AG04450 (cell line): ENCODE data around the gene C17orf50. TPM values are rescaled to one million over a fixed set of nuclear protein-coding genes. Genes with fewer than 3 reads are reported as not detected.

ENCODE experiments used
- CTCF ChIA-PET: fragments of 300-600, 350-600 bp; formaldehyde crosslinking; extraction: SDS; loops from one replicate; lab custom pipeline; 2022; ENCODE audit warnings: antibody characterized with exemption, inconsistent platforms; lab: Charles Lee
- POLR2A ChIA-PET: fragments of 350-600 bp; formaldehyde crosslinking; extraction: SDS; loops from one replicate; lab custom pipeline; 2021; ENCODE audit warnings: antibody characterized with exemption, inconsistent platforms; lab: Yijun Ruan, JAX
- DNase-seq: peaks from one replicate; pipeline ENCODE4 v3.0.0-alpha.2; 2011; ENCODE audit warnings: low read depth, low spot score
- H3K27ac ChIP-seq: one replicate; pipeline ENCODE4 v1.5.1; 2012; ENCODE audit warnings: low read depth, low read length, control low read depth
- H3K27me3 ChIP-seq: one replicate; pipeline ENCODE4 v1.6.0; 2012; ENCODE audit warnings: low read length; ENCODE audit not compliant: control insufficient read depth, insufficient read depth
- H3K4me3 ChIP-seq: 2 replicates; pipeline ENCODE4 v1.5.1; 2011; ENCODE audit warnings: mild to moderate bottlenecking, low read depth, low read length, control low read depth
- H3K9me3 ChIP-seq: 2 replicates; pipeline ENCODE4 v1.5.1; 2012; ENCODE audit warnings: low read length; ENCODE audit not compliant: control insufficient read depth, insufficient read depth
- polyA plus RNA-seq: library from polyadenylated mRNA; depleted of rRNA; stranded (reverse); fragments of >200 nt; gene quantifications from 2 replicates; pipeline ENCODE4 v1.2.3, GENCODE V29; 2011
- TF ChIP-seq, protein P1 (sequence below): IDR thresholded peaks from 2 replicates; pipeline ENCODE4 v1.5.1; 2011; ENCODE audit warnings: low read depth, low read length, control low read depth, inconsistent platforms

C17orf50 gene
- polyA plus RNA-seq, 1 experiment, result not detected

DNA sequence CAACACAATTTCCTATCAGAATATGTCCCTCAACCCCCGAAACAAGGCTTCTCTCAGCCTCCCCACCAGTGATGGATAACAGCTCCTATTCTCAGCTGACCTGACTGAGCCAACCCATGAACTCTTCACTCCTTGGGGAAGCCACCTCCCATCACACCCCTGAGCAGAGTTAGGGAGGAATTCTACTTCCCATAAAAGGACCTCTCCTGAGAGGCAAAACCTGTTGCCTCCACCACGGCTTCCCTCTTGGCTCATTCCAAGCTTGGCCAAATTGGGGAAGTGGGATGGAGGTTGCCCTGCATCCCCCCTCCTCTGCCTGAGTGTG lies 34.9 kb upstream of the C17orf50 start:
- TF ChIP-seq, protein P1, sequence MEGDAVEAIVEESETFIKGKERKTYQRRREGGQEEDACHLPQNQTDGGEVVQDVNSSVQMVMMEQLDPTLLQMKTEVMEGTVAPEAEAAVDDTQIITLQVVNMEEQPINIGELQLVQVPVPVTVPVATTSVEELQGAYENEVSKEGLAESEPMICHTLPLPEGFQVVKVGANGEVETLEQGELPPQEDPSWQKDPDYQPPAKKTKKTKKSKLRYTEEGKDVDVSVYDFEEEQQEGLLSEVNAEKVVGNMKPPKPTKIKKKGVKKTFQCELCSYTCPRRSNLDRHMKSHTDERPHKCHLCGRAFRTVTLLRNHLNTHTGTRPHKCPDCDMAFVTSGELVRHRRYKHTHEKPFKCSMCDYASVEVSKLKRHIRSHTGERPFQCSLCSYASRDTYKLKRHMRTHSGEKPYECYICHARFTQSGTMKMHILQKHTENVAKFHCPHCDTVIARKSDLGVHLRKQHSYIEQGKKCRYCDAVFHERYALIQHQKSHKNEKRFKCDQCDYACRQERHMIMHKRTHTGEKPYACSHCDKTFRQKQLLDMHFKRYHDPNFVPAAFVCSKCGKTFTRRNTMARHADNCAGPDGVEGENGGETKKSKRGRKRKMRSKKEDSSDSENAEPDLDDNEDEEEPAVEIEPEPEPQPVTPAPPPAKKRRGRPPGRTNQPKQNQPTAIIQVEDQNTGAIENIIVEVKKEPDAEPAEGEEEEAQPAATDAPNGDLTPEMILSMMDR, result no peak
- Histone ChIP-seq H3K9me3 (no peaks in the 10 kb centered on the region), H3K27ac (peak overlapping the region; percentile 70), H3K27me3 (no peaks in the 10 kb centered on the region), H3K4me3 (no peak overlapping the region)
- POLR2A ChIA-PET, result interaction anchor here (1.5 kb wide), 1 partner anchor 8 kb away, joined by 6 read pairs; no protein-coding TSS in a partner anchor
- CTCF ChIA-PET, result interaction anchor here (0.7 to 3.8 kb wide), 3 partner anchors 22 to 113 kb away, joined by 3 to 15 read pairs (median 13); no protein-coding TSS in a partner anchor
- no peak for DNase-seq

DNA sequence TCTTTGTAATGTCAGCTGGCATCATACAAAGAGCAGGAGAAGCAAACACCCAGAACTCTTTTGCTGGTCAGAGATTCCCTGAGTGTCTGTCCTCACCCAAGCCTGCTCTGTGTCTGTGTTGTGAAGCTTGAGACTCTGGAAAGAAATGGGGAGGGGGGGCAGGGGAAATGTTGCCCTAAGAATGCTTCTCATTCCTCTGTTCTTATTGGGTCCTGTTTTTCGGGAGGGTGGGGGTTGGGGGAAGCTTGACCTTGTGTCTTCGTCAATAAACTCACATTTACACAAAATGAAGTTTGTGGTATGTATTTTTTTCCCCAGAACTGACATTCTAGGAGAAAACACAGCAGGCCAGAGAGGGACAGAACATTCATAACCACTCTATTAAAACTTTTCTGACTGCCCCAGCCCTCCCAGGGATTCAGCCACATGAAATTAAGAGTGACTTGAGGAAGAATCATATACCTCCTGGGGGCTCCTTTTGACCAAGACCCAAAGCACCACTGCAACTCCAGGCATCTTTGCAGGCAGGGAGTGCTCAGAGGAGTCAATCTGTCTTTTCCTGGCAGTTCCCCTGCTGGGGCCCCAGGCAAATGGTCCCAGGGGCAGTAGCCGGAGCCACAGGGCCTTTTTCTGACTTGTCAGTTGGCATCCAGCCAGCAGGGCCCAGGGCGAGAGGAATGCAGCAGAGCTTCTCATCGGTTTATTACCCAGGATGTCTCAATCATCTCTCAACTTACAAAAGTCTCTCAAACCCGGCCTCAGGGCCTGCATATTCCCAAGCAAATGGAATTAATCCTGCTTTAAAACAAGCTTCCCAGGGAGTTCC lies 34.3 kb upstream of the C17orf50 start:
- ChIA-PET CTCF (interaction anchor here (0.7 to 3.8 kb wide), 3 partner anchors 21 to 113 kb away, joined by 3 to 15 read pairs (median 13); no protein-coding TSS in a partner anchor), POLR2A (interaction anchor here (1.0 to 1.5 kb wide), 2 partner anchors 9 to 83 kb away, joined by 4 to 6 read pairs; partner anchors contain the start of gene TAF15)
- TF ChIP-seq, protein P1, result no peak
- Histone ChIP-seq H3K4me3 (no peak overlapping the region), H3K27me3 (no peaks in the 10 kb centered on the region), H3K9me3 (no peaks in the 10 kb centered on the region), H3K27ac (peak overlapping the region; percentile 70)
- peak; percentile 72 for DNase-seq

DNA sequence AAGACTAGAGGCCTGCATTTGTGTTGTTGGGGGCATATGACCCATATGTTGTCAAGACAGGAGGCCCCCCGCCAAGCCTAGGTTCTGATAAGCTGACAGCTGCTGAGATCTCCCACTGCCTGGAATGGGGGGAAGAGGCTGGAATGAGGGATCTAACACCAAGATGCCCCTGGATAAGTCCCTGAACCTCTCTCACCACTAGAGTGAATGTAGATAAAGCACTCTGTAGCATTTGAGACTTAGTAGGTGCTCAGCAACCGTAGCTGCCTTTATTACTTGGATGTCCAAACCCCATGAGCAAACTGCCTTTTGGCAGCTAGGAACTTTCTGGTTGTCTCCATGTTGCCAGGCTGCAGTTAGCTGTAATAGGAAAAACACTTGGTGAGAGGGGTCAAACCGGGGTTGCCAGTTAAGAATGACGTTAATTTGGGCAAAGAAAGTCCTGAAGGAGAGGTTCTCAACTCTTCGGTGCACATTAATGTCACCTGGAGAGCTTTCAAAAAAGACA lies 33.7 kb upstream of the C17orf50 start:
- TF ChIP-seq, protein P1, result no peak
- ChIA-PET CTCF (interaction anchor here (0.8 to 3.8 kb wide), 3 partner anchors 20 to 114 kb away, joined by 3 to 15 read pairs (median 13); no protein-coding TSS in a partner anchor), POLR2A (interaction anchor here (1.0 to 1.5 kb wide), 2 partner anchors 10 to 82 kb away, joined by 4 to 6 read pairs; partner anchors contain the start of gene TAF15)

DNA sequence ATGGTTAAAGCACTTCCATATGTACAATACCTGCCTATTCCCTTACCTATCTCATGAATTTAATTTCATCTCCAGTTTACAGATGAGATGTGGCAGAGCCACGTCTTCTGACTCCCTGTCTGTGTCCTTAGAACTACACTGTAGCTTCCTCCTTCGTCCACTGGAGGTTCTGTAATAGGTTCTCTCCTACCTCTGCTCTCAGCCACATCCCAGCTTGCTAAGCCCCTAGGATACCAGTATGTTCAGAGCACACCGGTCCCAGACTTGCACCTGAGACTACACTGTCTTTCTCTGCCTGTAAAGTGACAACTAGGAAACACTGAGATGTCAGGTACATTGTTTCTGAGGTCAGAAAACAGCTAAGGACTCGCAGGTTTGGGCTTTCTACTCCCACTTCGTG lies 33.1 kb upstream of the C17orf50 start:
- Histone ChIP-seq H3K4me3 (no peak overlapping the region), H3K27me3 (no peaks in the 10 kb centered on the region), H3K9me3 (no peaks in the 10 kb centered on the region; the same call in 1 of the 2 replicates), H3K27ac (no peak overlapping the region)
- DNase-seq, result no peak
- TF ChIP-seq, protein P1, result no peak
- CTCF ChIA-PET, result interaction anchor here (0.8 to 3.8 kb wide), 3 partner anchors 20 to 115 kb away, joined by 3 to 15 read pairs (median 13); no protein-coding TSS in a partner anchor
- POLR2A ChIA-PET, result no interaction called here

More for the DNA sequence above, 33.7 kb upstream of the C17orf50 start:
- no peaks in the 10 kb centered on the region for H3K27me3 ChIP-seq
- DNase-seq, result no peak
- no peaks in the 10 kb centered on the region; the same call in 1 of the 2 replicates for H3K9me3 ChIP-seq
- peak overlapping the region; percentile 70 for H3K27ac ChIP-seq
- H3K4me3 ChIP-seq, result no peak overlapping the region

DNA sequence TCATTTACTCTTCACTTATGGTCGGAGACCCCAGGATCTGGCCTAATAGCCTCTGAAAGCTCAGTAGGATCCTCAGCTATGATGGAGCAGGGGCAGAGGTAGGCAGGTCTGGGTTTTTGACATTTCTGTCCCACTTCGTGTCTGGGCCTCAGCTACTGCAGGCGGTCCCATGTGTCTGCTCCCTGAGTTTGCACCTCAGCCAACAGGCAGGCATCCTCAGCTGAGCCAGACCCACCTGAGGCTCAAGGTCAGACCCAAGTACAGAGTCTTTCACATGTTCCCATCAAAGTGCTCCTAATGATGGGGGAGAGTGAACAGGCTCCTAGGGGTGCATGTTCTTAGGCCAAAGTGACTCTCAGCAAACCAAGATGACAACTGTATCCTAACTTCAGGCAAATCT lies 32.1 kb upstream of the C17orf50 start:
- no peak overlapping the region for H3K27ac ChIP-seq
- DNase-seq, result no peak
- no peaks in the 10 kb centered on the region for H3K27me3 ChIP-seq
- no peaks in the 10 kb centered on the region; the same call in 1 of the 2 replicates for H3K9me3 ChIP-seq
- POLR2A ChIA-PET, result no interaction called here
- TF ChIP-seq, protein P1, result no peak
- CTCF ChIA-PET, result interaction anchor here (3.1 to 3.8 kb wide), 2 partner anchors 19 to 116 kb away, joined by 13 to 15 read pairs; no protein-coding TSS in a partner anchor
- H3K4me3 ChIP-seq, result no peak overlapping the region
